Mesodermal cell (in vitro differentiated cells): Measurements from ENCODE around the gene FBXO34.
"Not testable (repeated sequence)": the region's sequence is repeated elsewhere in the genome, so short reads cannot be mapped to it uniquely, and the experiment has no call there.

ENCODE experiments used
- H3K27ac ChIP-seq: 2 replicates; pipeline ENCODE4 v1.7.0; 2013; ENCODE audit warnings: mild to moderate bottlenecking, low read depth, low read length, moderate library complexity; ENCODE audit not compliant: severe bottlenecking
- H3K36me3 ChIP-seq: 2 replicates; pipeline ENCODE4 v1.7.1; 2013; ENCODE audit warnings: mild to moderate bottlenecking, low read length, moderate library complexity; ENCODE audit not compliant: control insufficient read depth, insufficient read depth
- H3K4me1 ChIP-seq: one replicate; pipeline ENCODE4 v1.7.1; 2013; ENCODE audit warnings: mild to moderate bottlenecking, low read length; ENCODE audit not compliant: insufficient read depth, control insufficient read depth, poor library complexity, severe bottlenecking
- H3K4me3 ChIP-seq: 2 replicates; pipeline ENCODE4 v1.7.0; 2013; ENCODE audit warnings: low read length, control low read depth, mild to moderate bottlenecking; ENCODE audit not compliant: insufficient read depth, poor library complexity, severe bottlenecking; ENCODE audit errors: extremely low read depth
- H3K9me3 ChIP-seq: 2 replicates; pipeline ENCODE4 v1.7.1; 2013; ENCODE audit warnings: mild to moderate bottlenecking, low read length, moderate library complexity; ENCODE audit not compliant: control insufficient read depth
- WGBS, 2 experiments: methylation state at CpG; one replicate each; pipeline ENCODE4 v1.1.5; 2013; ENCODE audit warnings: missing lambda C conversion rate in 2 of 2; ENCODE audit not compliant: insufficient coverage in 2 of 2; 5-methylcytosine and 5-hydroxymethylcytosine counted together

The FBXO34 gene

GRCh38 chr14:55329999-55330710 is 58.9 kb downstream of the FBXO34 start:
- Histone ChIP-seq H3K4me1 (peaks cover 14% of the 10 kb centered on the region), H3K4me3 (no peak overlapping the region), H3K27ac (no peak overlapping the region), H3K36me3 (no peaks in the 10 kb centered on the region), H3K9me3 (no peaks in the 10 kb centered on the region)
- 80% methylated on average over 3 of the region's 6 CpGs; no CpG with 5 or more reads in 1 of the 2 experiments for WGBS, 2 experiments

DNA sequence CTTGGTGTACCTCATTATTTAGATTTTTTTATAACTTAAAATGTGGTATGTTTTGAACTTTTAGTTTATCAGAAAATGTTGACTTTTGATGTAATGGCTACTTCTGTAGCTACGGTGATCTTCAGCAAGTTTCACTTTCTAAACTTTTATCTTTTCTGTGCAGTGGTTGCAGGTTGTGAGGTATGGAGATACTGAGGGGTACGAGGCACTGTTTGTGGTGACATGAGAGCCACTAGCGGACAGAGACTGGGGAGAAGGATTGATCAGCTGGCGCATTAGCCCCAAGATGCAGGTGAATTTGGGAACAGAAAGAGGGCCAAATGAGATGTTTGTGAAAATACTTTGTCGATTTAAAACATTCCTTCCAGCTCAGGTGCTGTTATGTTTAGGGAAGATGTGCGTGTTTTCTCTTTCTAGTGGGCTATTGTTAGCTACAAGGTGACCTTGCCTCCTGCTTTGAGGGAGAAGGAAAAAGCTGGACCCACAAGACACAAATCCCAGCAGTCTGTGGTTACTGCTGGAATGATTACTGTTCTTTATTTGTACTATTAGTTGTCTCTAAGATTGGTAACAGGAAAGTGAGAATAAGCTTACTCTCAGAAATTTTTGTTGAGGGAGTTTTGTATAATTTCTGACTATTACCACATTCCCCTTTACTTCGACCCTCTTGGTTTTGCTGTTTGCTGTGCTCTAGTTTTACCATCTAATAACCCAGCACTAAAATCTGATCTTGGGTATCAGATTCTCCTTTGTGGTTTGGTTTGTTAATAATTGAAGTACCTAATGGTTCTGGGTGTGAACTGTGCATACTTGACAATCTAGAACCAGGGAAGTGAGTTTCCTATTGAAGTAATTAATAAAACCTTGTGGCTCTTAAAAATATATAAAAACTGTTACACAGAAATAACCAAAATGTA is 61.7 kb downstream of the FBXO34 start:
- no peaks in the 10 kb centered on the region for H3K36me3 ChIP-seq
- H3K4me3 ChIP-seq: no peak overlapping the region
- no peaks in the 10 kb centered on the region for H3K9me3 ChIP-seq
- 97 to 98% methylated on average over 5 to 6 of the region's 7 CpGs for WGBS, 2 experiments
- peaks cover 14% of the 10 kb centered on the region for H3K4me1 ChIP-seq
- H3K27ac ChIP-seq: no peak overlapping the region

GRCh38 chr14:55333711-55334485 is 62.7 kb downstream of the FBXO34 start:
- no CpG with 5 or more reads among the region's 4 CpGs for WGBS, 2 experiments
- H3K9me3 ChIP-seq: no peaks in the 10 kb centered on the region
- H3K4me1 ChIP-seq: peaks cover 14% of the 10 kb centered on the region
- no peak overlapping the region for H3K27ac ChIP-seq
- H3K4me3 ChIP-seq: no peak overlapping the region
- H3K36me3 ChIP-seq: no peaks in the 10 kb centered on the region

GRCh38 chr14:55336162-55336561 is 64.9 kb downstream of the FBXO34 start:
- no peak overlapping the region for H3K4me3 ChIP-seq
- peaks cover 14% of the 10 kb centered on the region for H3K4me1 ChIP-seq
- 100% methylated on average over 1 of the region's 2 CpGs; no CpG with 5 or more reads in 1 of the 2 experiments for WGBS, 2 experiments
- no peaks in the 10 kb centered on the region for H3K36me3 ChIP-seq
- no peaks in the 10 kb centered on the region for H3K9me3 ChIP-seq
- no peak overlapping the region for H3K27ac ChIP-seq

GRCh38 chr14:55336691-55337090 is 65.5 kb downstream of the FBXO34 start:
- H3K9me3 ChIP-seq: no peaks in the 10 kb centered on the region
- WGBS, 2 experiments: 78 to 100% methylated on average over 1 of the region's 3 CpGs
- H3K27ac ChIP-seq: no peak overlapping the region
- H3K36me3 ChIP-seq: no peaks in the 10 kb centered on the region
- peaks cover 14% of the 10 kb centered on the region for H3K4me1 ChIP-seq
- no peak overlapping the region for H3K4me3 ChIP-seq

GRCh38 chr14:55339770-55340169 is 68.5 kb downstream of the FBXO34 start:
- no peak overlapping the region for H3K4me3 ChIP-seq
- WGBS, 2 experiments: 56% methylated on average over 1 of the region's 2 CpGs; no CpG with 5 or more reads in 1 of the 2 experiments
- no peaks in the 10 kb centered on the region for H3K9me3 ChIP-seq
- H3K27ac ChIP-seq: no peak overlapping the region
- no peaks in the 10 kb centered on the region for H3K36me3 ChIP-seq
- peaks cover under 1% of the 10 kb centered on the region for H3K4me1 ChIP-seq

GRCh38 chr14:55340482-55340881 is 69.3 kb downstream of the FBXO34 start:
- Histone ChIP-seq H3K27ac (no peak overlapping the region), H3K36me3 (no peaks in the 10 kb centered on the region)

GRCh38 chr14:55341781-55342180 is 70.6 kb downstream of the FBXO34 start:
- Histone ChIP-seq H3K4me3 (no peak overlapping the region), H3K36me3 (no peaks in the 10 kb centered on the region), H3K4me1 (no peaks in the 10 kb centered on the region), H3K9me3 (no peaks in the 10 kb centered on the region), H3K27ac (no peak overlapping the region)
- no CpG with 5 or more reads among the region's 2 CpGs for WGBS, 2 experiments

More at GRCh38 chr14:55340482-55340881, 69.3 kb downstream of the FBXO34 start:
- Histone ChIP-seq H3K4me3 (no peak overlapping the region), H3K4me1 (no peaks in the 10 kb centered on the region), H3K9me3 (no peaks in the 10 kb centered on the region)
- 85 to 100% methylated on average over 1 to 2 of the region's 3 CpGs for WGBS, 2 experiments

DNA sequence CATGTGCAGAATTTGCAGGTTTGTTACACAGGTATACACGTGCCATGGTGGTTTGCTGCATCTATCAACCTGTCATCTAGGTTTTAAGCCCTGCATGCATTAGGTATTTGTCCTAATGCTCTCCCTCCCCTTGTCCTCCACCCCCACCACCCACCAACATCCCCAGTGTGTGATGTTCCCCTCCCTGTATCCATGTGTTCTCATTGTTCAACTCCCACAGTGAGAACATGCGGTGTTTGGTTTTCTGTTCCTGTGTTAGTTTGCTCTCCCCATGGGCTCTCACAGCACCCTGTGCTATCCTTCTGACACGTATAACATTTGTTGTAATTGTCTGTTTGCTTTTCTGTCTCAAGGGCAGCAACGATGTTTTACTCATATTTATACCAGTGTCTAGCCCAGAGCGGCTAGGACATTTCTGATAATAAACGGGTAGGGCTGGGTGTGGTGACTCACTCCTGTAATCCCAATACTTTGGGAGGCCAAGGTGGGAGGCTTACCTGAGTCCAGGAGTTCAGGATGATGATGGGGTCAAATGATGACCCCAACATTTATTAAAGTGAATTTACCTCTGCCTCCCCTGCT is 73.5 kb downstream of the FBXO34 start:
- WGBS, 2 experiments: 81 to 93% methylated on average over 3 to 4 of the region's 6 CpGs
- not testable (repeated sequence) for H3K27ac ChIP-seq, H3K4me3 ChIP-seq, H3K9me3 ChIP-seq, H3K36me3 ChIP-seq, H3K4me1 ChIP-seq

DNA sequence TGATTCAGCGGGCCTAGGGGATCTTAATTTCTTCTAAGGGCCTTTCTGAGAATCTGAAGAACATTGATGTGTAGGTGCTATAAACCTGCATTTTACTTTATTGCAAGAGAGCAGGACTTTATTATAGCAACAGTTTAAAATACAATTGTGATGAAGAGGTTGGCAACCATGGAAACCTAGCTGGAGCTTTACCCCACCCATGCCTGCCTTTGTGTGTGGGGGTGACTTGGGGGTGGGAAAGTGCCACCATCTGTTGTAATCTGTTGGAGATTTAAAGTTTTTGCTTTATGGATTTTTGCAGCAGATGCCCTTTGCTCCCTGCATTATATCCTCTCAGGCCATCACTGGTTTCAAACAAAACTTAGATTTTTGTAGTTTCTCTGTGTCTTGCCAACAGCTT is 75.8 kb downstream of the FBXO34 start:
- Histone ChIP-seq H3K4me1 (no peaks in the 10 kb centered on the region), H3K36me3 (peaks cover 20% of the 10 kb centered on the region), H3K4me3 (no peak overlapping the region), H3K27ac (no peak overlapping the region), H3K9me3 (no peaks in the 10 kb centered on the region)
- no CpG with 5 or more reads among the region's 1 CpG for WGBS, 2 experiments
